Measurements from ENCODE around the gene EEIG2.

EEIG2 gene

GRCh38 chr1:108521990-108522393 lies 37.9 kb upstream of the EEIG2 start:
- TF ChIP-seq REST (IDR thresholded peaks at IDR 0.05; ENCODE audit: insufficient read depth in 1 of 2, low read depth in 2 of 2, low read length in 2 of 2) (no peak), TAF1 (IDR thresholded peaks at IDR 0.05; ENCODE audit: borderline replicate concordance, insufficient read depth, low read length) (no peak), POLR2AphosphoS5 (IDR thresholded peaks at IDR 0.05; ENCODE audit: low read depth, low read length) (no peak), FOXP2 (optimal IDR thresholded peaks at IDR 0.05; ENCODE audit: borderline replicate concordance, extremely low read depth, extremely low read length, insufficient read depth) (no peak), SIN3A (IDR thresholded peaks at IDR 0.05; ENCODE audit: borderline replicate concordance, insufficient read depth, low read length) (no peak)

GRCh38 chr1:108523829-108524228 lies 36.1 kb upstream of the EEIG2 start:
- TF ChIP-seq POLR2AphosphoS5 (IDR thresholded peaks at IDR 0.05; ENCODE audit: low read depth, low read length) = no peak
- no peak for TF ChIP-seq FOXP2 (optimal IDR thresholded peaks at IDR 0.05; ENCODE audit: borderline replicate concordance, extremely low read depth, extremely low read length, insufficient read depth)
- TF ChIP-seq TAF1 (IDR thresholded peaks at IDR 0.05; ENCODE audit: borderline replicate concordance, insufficient read depth, low read length) = no peak
- TF ChIP-seq REST (IDR thresholded peaks at IDR 0.05; ENCODE audit: insufficient read depth in 1 of 2, low read depth in 2 of 2, low read length in 2 of 2) = no peak
- no peak for TF ChIP-seq SIN3A (IDR thresholded peaks at IDR 0.05; ENCODE audit: borderline replicate concordance, insufficient read depth, low read length)

- TF ChIP-seq TAF1 (IDR thresholded peaks at IDR 0.05; ENCODE audit: borderline replicate concordance, insufficient read depth, low read length) (no peak), FOXP2 (optimal IDR thresholded peaks at IDR 0.05; ENCODE audit: borderline replicate concordance, extremely low read depth, extremely low read length, insufficient read depth) (no peak), POLR2AphosphoS5 (IDR thresholded peaks at IDR 0.05; ENCODE audit: low read depth, low read length) (no peak), REST (IDR thresholded peaks at IDR 0.05; ENCODE audit: insufficient read depth in 1 of 2, low read depth in 2 of 2, low read length in 2 of 2) (no peak), SIN3A (IDR thresholded peaks at IDR 0.05; ENCODE audit: borderline replicate concordance, insufficient read depth, low read length) (no peak)
These were observed 35.2 kb upstream of the EEIG2 start for GRCh38 chr1:108524676-108525075.

DNA sequence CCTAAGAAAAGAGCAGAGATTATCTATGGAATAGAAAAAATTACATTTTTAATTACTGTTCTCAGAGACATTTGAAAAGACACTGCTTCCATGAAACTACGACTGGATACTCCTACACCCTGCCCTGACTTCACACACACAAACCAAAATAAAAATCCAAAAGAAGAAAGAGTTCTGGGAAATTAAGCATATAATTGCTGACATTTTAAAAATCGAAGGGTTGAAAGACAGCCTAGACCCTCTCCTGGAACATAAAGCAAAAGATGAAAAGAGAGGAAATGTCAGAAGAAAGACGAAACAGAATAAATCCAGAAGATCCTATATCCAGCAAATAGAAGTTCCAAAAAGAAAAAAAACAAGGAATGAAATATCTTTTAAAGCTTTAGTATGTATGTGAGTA lies 32.8 kb upstream of the EEIG2 start:
- TF ChIP-seq POLR2AphosphoS5 (IDR thresholded peaks at IDR 0.05; ENCODE audit: low read depth, low read length) (no peak), SIN3A (IDR thresholded peaks at IDR 0.05; ENCODE audit: borderline replicate concordance, insufficient read depth, low read length) (no peak), REST (IDR thresholded peaks at IDR 0.05; ENCODE audit: insufficient read depth in 1 of 2, low read depth in 2 of 2, low read length in 2 of 2) (no peak), TAF1 (IDR thresholded peaks at IDR 0.05; ENCODE audit: borderline replicate concordance, insufficient read depth, low read length) (no peak), FOXP2 (optimal IDR thresholded peaks at IDR 0.05; ENCODE audit: borderline replicate concordance, extremely low read depth, extremely low read length, insufficient read depth) (no peak)

DNA sequence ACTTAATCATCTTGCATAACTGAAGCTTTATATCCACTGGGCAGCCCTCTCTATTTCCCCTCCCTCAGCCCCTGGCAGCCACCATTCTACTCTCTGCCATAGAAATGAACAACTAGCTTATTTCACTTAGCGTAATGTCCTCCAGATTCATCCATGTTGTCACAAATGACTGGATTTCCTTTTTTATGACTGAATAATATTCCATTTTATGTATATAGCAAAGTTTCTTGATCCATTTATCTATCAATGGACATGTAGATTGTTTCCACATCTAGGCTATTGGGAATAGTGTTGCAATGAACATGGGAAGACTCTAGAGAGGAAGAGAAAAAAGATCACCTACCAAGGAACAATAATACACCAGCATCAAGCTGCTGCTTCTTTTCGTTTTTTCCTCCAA lies 32.1 kb upstream of the EEIG2 start:
- TF ChIP-seq SIN3A (IDR thresholded peaks at IDR 0.05; ENCODE audit: borderline replicate concordance, insufficient read depth, low read length) (no peak), POLR2AphosphoS5 (IDR thresholded peaks at IDR 0.05; ENCODE audit: low read depth, low read length) (no peak), FOXP2 (optimal IDR thresholded peaks at IDR 0.05; ENCODE audit: borderline replicate concordance, extremely low read depth, extremely low read length, insufficient read depth) (no peak), REST (IDR thresholded peaks at IDR 0.05; ENCODE audit: insufficient read depth in 1 of 2, low read depth in 2 of 2, low read length in 2 of 2) (no peak), TAF1 (IDR thresholded peaks at IDR 0.05; ENCODE audit: borderline replicate concordance, insufficient read depth, low read length) (no peak)

Measured in PFSK-1 (cell line).